NB4 (cell line): ENCODE data around the gene BNIPL.

Experiments used
- DNase-seq: peaks from one replicate; pipeline ENCODE4 v3.0.0; 2010; ENCODE audit warnings: low read depth
- H3K4me3 ChIP-seq: one replicate; pipeline ENCODE4 v1.5.1; 2011; ENCODE audit warnings: mild to moderate bottlenecking, low read depth, low read length, moderate library complexity
- CTCF ChIP-seq: IDR thresholded peaks from one replicate; pipeline ENCODE4 v1.5.1; 2012; ENCODE audit warnings: low read depth, low read length
- MAX ChIP-seq: IDR thresholded peaks from 2 replicates; pipeline ENCODE4 v1.6.1; 2011; ENCODE audit warnings: low read depth, low read length
- MYC ChIP-seq: IDR thresholded peaks from 2 replicates; pipeline ENCODE4 v1.6.1; 2011; ENCODE audit warnings: low read depth, low read length
- POLR2A ChIP-seq: IDR thresholded peaks from 2 replicates; pipeline ENCODE4 v1.6.1; 2011; ENCODE audit warnings: mild to moderate bottlenecking; ENCODE audit not compliant: insufficient read length; ENCODE audit errors: extremely low read depth

The BNIPL gene

GRCh38 chr1:151036356-151036755 is at the start of gene BNIPL:
BNIPL (plus strand) TSS chr1:151036586; CDS start chr1:151036726, 140 bp downstream.
- no peak for DNase-seq
- H3K4me3 ChIP-seq: no peak within 1 kb of the TSS
- no peak for TF ChIP-seq MAX
- no peak for TF ChIP-seq MYC
- no peak for TF ChIP-seq CTCF
- TF ChIP-seq POLR2A: no peak

- no peak overlapping the region for H3K4me3 ChIP-seq
- TF ChIP-seq MYC (no peak), CTCF (no peak), MAX (no peak), POLR2A (no peak)
- no peak for DNase-seq
Measured at GRCh38 chr1:150987924-150988323, 48.5 kb upstream of the BNIPL start.

GRCh38 chr1:150992626-150993025 is 43.8 kb upstream of the BNIPL start:
- DNase-seq: no peak

GRCh38 chr1:150994248-150994647 is 42.1 kb upstream of the BNIPL start:
- DNase-seq: no peak
- TF ChIP-seq MAX (no peak), CTCF (no peak)
- H3K4me3 ChIP-seq: no peak overlapping the region

More at GRCh38 chr1:150992626-150993025, 43.8 kb upstream of the BNIPL start:
- H3K4me3 ChIP-seq: no peak overlapping the region
- no peak for TF ChIP-seq CTCF
- no peak for TF ChIP-seq MYC
- no peak for TF ChIP-seq MAX

GRCh38 chr1:150995460-150995859 is 40.9 kb upstream of the BNIPL start:
- DNase-seq: no peak
- no peak for TF ChIP-seq MYC
- no peak for TF ChIP-seq MAX
- TF ChIP-seq CTCF: no peak
- no peak for TF ChIP-seq POLR2A
- H3K4me3 ChIP-seq: no peak overlapping the region

GRCh38 chr1:150995896-150996295 is 40.5 kb upstream of the BNIPL start:
- TF ChIP-seq MAX (no peak), CTCF (peak; percentile 62)
- no peak overlapping the region for H3K4me3 ChIP-seq
- no peak for DNase-seq
